Left cardiac atrium (tissue), 4 donors: Measurements from ENCODE around the gene DGKD. TPM values are rescaled to one million over a fixed set of nuclear protein-coding genes. Genes with fewer than 3 reads are reported as not detected.

Experiments
- ATAC-seq, 2 donors: fragments of 200-7000 bp; cut with Tn5 transposase; one replicate each; pipeline ENCODE4 v1.9.1; 2020; ENCODE audit warnings: mild to moderate bottlenecking in 2 of 2, moderate library complexity in 2 of 2
- DNase-seq: peaks from one replicate; pipeline ENCODE4 v3.0.0-alpha.2; 2020
- intact Hi-C, 2 donors: fragments of 100-400 bp; cut with DNase I; formaldehyde crosslinking; loops; one replicate each; pipeline versions ENCODE4 v1.14.1 to v1.15.1; 2022 to 2023
- long read RNA-seq: library from polyadenylated mRNA; unstranded; transcript quantifications from one replicate; pipeline ENCODE4 v2.0.0, GENCODE V29; 2021
- total RNA-seq, 2 donors: library from RNA; stranded (reverse); fragmentation: NEBNext Ultra II Directional; extraction: Animal tissue kit (Norgen Biotek cat#: 25700); gene quantifications; one replicate each; pipeline ENCODE4 v1.2.1, GENCODE V29; 2021
- donor health status: DM: no; HTN: yes; CAD: no.
- donor health status: DM: no; HTN: yes; CAD: no; lungs with severe emphysema.
- donor health status: DM: yes; HTN: yes; CAD: no.
- donor health status: Dilated cardiomyopathy.

The DGKD gene
- total RNA-seq = 10 to 100 TPM; 31.9 to 64.9 TPM
- long read RNA-seq, full-length matches to known transcripts = 1 of 64 reads
- long read RNA-seq, partial matches to known transcripts = 40 of 64 reads
- long read RNA-seq, other reads (novel, unspliced or antisense) = 23 of 64 reads

- intact Hi-C loops = no loop called here
- DNase-seq = peak; percentile 63
- peak; percentile 84 to 94 for ATAC-seq
These were observed at the start of gene DGKD for GRCh38 chr2:233353769-233354499. Gene DGKD (plus strand): TSS chr2:233354494. CDS start chr2:233354519, 25 bp downstream.

- ATAC-seq (no peak), DNase-seq (no peak)
- intact Hi-C loops = no loop called here
These were observed 46.7 kb upstream of the DGKD start, which contains the start of gene SAG for GRCh38 chr2:233307565-233307964. Gene SAG (plus strand): TSS chr2:233307816. CDS start chr2:233309190, 1,374 bp downstream.

- DNase-seq = no peak
- no peak for ATAC-seq
- intact Hi-C loops = no loop called here
These were observed 42.9 kb upstream of the DGKD start for GRCh38 chr2:233311241-233311926.

GRCh38 chr2:233312874-233313273 lies 41.4 kb upstream of the DGKD start:
- DNase-seq (no peak), ATAC-seq (no peak)
- intact Hi-C loops = no loop called here

- no peak for DNase-seq
- ATAC-seq = no peak
- intact Hi-C loops = no loop called here
These were observed 39.9 kb upstream of the DGKD start for GRCh38 chr2:233314180-233314925.

GRCh38 chr2:233317196-233317943 lies 36.9 kb upstream of the DGKD start:
- DNase-seq = no peak
- intact Hi-C loops = no loop called here

GRCh38 chr2:233319256-233319655 lies 35.0 kb upstream of the DGKD start:
- DNase-seq (no peak), ATAC-seq (no peak)
- intact Hi-C loops = no loop called here

More at GRCh38 chr2:233317196-233317943, 36.9 kb upstream of the DGKD start:
- no peak for ATAC-seq

GRCh38 chr2:233320470-233320869 lies 33.8 kb upstream of the DGKD start:
- no peak for DNase-seq
- intact Hi-C loops = no loop called here
- no peak for ATAC-seq

- ATAC-seq = no peak
These were observed 33.1 kb upstream of the DGKD start for GRCh38 chr2:233321166-233321565.

GRCh38 chr2:233323851-233324250 lies 30.4 kb upstream of the DGKD start:
- no peak for ATAC-seq
- DNase-seq = no peak
- intact Hi-C loops = no loop called here

More at GRCh38 chr2:233321166-233321565, 33.1 kb upstream of the DGKD start:
- intact Hi-C loops = no loop called here
- DNase-seq = no peak

GRCh38 chr2:233325256-233325655 lies 29.0 kb upstream of the DGKD start:
- intact Hi-C loops = no loop called here
- no peak for DNase-seq
- ATAC-seq = no peak

- intact Hi-C loops = no loop called here
- ATAC-seq = no peak
- no peak for DNase-seq
These were observed 28.5 kb upstream of the DGKD start for GRCh38 chr2:233325814-233326213.

GRCh38 chr2:233326500-233326899 lies 27.8 kb upstream of the DGKD start:
- no peak for ATAC-seq
- intact Hi-C loops = no loop called here
- no peak for DNase-seq

GRCh38 chr2:233328922-233329321 lies 25.4 kb upstream of the DGKD start:
- intact Hi-C loops = no loop called here
- DNase-seq (no peak), ATAC-seq (no peak)

GRCh38 chr2:233329489-233330135 lies 24.7 kb upstream of the DGKD start:
- intact Hi-C loops = no loop called here
- ATAC-seq (peak in 1 of 2 donors; percentile 24), DNase-seq (no peak)

- ATAC-seq = peak; percentile 78 to 86
- intact Hi-C loops = no loop called here
These were observed 22.8 kb upstream of the DGKD start for GRCh38 chr2:233331536-233331935.

GRCh38 chr2:233332125-233332524 lies 22.2 kb upstream of the DGKD start:
- DNase-seq (no peak), ATAC-seq (no peak)
- intact Hi-C loops = no loop called here

More at GRCh38 chr2:233331536-233331935, 22.8 kb upstream of the DGKD start:
- peak; percentile 64 for DNase-seq

GRCh38 chr2:233334915-233335314 lies 19.4 kb upstream of the DGKD start:
- intact Hi-C loops = no loop called here
- DNase-seq = no peak
- no peak for ATAC-seq
